ENCODE results near the gene TSHZ2.

Gene TSHZ2

GRCh38 chr20:53162251-53162835, 190.2 kb downstream of the TSHZ2 start:
- peak; percentile 5 for DNase-seq (ENCODE audit: extremely low read depth, low read depth)

GRCh38 chr20:53163486-53163885, 191.3 kb downstream of the TSHZ2 start:
- no peak for DNase-seq (ENCODE audit: extremely low read depth, low read depth)
- no peak for TF ChIP-seq CTCF (IDR thresholded peaks at IDR 0.05; ENCODE audit: low read depth, low read length)

More at GRCh38 chr20:53162251-53162835, 190.2 kb downstream of the TSHZ2 start:
- peak; percentile 24 for TF ChIP-seq CTCF (IDR thresholded peaks at IDR 0.05; ENCODE audit: low read depth, low read length)

GRCh38 chr20:53164072-53164471, 191.9 kb downstream of the TSHZ2 start:
- TF ChIP-seq CTCF (IDR thresholded peaks at IDR 0.05; ENCODE audit: low read depth, low read length), result no peak
- no peak for DNase-seq (ENCODE audit: extremely low read depth, low read depth)

- no peak for DNase-seq (ENCODE audit: extremely low read depth, low read depth)
- no peak for TF ChIP-seq CTCF (IDR thresholded peaks at IDR 0.05; ENCODE audit: low read depth, low read length)
These were observed 193.3 kb downstream of the TSHZ2 start for GRCh38 chr20:53165452-53165851.

- TF ChIP-seq CTCF (IDR thresholded peaks at IDR 0.05; ENCODE audit: low read depth, low read length), result no peak
- no peak for DNase-seq (ENCODE audit: extremely low read depth, low read depth)
These were observed 196.3 kb downstream of the TSHZ2 start for GRCh38 chr20:53168491-53168890.

- no peak for TF ChIP-seq CTCF (IDR thresholded peaks at IDR 0.05; ENCODE audit: low read depth, low read length)
- no peak for DNase-seq (ENCODE audit: extremely low read depth, low read depth)
These were observed 198.0 kb downstream of the TSHZ2 start for GRCh38 chr20:53170196-53170595.

- TF ChIP-seq CTCF (IDR thresholded peaks at IDR 0.05; ENCODE audit: low read depth, low read length), result no peak
- no peak for DNase-seq (ENCODE audit: extremely low read depth, low read depth)
These were observed 198.9 kb downstream of the TSHZ2 start for GRCh38 chr20:53171065-53171464.
